KOPT-K1 (cell line): ENCODE results near the gene ACSS1.

ENCODE experiments used
- H3K27ac ChIP-seq: fragments of 200-600 bp; sonication (generic); 2 replicates; pipeline ENCODE4 v1.5.1; 2016; ENCODE audit warnings: antibody characterized with exemption, mild to moderate bottlenecking, low read depth, low read length; ENCODE audit not compliant: poor library complexity, severe bottlenecking
- H3K36me3 ChIP-seq: fragments of 200-600 bp; sonication (generic); 2 replicates; pipeline ENCODE4 v1.5.1; 2017; ENCODE audit warnings: antibody characterized with exemption, mild to moderate bottlenecking, low read length, moderate library complexity; ENCODE audit not compliant: insufficient read depth
- H3K9me3 ChIP-seq: fragments of 200-600 bp; sonication (generic); 2 replicates; pipeline ENCODE4 v1.5.1; 2017; ENCODE audit warnings: antibody characterized with exemption, low read length, mild to moderate bottlenecking; ENCODE audit not compliant: insufficient read depth, poor library complexity, severe bottlenecking

The ACSS1 gene

DNA sequence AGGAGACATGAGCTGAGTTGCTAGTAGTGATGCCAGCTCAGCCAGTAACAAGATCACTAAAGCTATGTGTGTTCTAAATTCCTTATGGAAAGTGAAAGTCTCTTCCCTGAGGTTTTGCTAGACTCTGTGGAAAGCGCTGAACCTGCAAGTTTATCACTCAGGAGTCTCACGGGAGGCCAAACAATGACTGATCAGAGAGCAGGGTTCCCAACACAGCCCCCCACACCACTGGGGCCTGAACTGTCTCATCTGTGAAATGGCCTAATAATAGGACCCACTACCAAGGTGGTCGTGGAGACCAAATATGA is 19.9 kb downstream of the ACSS1 start:
- H3K9me3 ChIP-seq = no peaks in the 10 kb centered on the region
- peaks cover 12% of the 10 kb centered on the region; the same call in 1 of the 2 replicates for H3K36me3 ChIP-seq
- peak overlapping the region; percentile 76 for H3K27ac ChIP-seq

DNA sequence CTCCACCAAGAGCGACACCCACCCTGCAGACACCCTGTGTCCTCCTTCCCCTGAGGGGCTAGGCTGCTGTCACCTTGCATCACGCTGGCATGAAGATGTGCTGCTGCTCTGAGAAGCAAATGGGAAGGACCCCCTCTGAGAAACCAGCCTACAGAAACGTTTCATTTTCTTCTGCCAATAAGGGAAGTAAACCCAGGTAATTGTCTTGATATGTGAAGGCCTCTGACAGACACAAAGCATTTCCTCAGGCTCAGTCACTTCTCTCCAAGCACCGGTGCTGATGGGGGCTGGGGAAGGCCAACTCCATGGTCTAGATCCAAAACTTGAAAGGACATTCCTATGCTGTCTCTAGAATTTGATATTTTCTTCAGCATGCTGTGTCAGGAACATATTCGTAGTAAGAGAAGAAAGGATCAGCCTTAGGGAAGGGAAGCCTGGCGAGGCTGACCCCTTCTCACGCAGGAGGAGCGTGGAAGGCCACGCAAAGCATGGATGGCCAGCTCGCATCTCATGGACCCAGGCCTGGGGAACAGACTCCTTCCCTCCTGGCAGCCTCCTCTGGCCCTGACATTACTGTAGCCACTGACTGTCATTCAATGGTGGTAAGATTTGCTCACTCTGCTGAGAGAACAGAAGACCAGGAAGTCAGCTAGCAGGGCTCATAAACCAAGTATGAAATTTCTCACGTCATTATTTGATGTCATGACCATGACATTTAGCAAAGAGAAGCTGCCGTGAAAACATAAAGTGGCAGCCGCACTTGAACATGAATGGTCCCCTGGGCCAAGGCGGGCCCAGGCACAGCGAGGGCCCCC is 20.4 kb downstream of the ACSS1 start:
- Histone ChIP-seq H3K27ac (peak overlapping the region; percentile 76), H3K36me3 (peaks cover 12% of the 10 kb centered on the region; the same call in 1 of the 2 replicates), H3K9me3 (no peaks in the 10 kb centered on the region)

DNA sequence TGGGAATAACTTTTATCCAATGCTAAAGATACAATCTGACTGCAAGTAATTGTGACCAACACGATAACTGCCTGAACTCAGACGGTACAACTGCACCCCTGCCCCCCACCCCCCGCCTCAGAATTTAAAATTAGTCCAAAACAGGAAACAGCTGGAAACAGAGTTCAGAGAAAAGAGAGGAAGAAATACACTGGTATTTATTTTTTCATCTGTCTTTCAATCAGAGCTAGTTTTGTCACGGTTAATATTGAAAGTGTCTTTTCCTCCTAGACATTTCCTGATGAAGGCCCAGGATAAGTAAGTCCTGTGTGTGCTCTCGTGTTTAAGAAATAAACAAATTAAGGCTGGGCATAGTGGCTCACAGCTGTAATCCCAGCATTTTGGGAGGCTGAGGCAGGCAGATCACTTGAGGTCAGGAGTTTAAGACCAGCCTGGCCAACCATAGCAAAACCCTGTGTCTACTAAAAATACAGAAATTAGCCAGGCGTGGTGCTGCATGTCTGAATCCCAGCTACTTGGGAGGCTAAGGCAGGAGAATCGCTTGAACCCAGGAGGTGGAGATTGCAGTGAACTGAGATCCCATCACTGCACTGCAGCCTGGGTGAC is 21.5 kb downstream of the ACSS1 start:
- peak overlapping the region; percentile 76 for H3K27ac ChIP-seq
- peaks cover 12% of the 10 kb centered on the region; the same call in 1 of the 2 replicates for H3K36me3 ChIP-seq
- no peaks in the 10 kb centered on the region for H3K9me3 ChIP-seq

DNA sequence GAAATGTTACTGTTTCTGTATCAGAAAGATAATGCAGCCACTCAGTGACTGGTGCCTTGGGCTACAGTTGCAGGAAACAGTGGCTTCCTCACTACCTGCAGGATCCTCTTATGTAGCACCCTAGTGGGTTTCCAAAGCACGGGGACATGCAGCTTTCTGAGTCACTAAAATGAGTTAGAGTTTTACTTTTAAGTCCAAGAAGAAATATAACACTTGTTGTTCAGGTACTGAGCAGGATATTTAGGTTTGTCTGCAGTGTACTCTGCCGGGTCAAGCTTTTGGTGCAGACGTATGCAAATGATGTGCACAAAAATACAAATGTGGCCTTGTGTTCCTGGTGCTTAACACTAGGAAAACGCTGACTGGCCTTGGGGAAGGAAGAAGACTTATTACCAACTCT is 22.0 kb downstream of the ACSS1 start:
- peak overlapping the region; percentile 76 for H3K27ac ChIP-seq
- H3K36me3 ChIP-seq = peaks cover 13% of the 10 kb centered on the region; the same call in 1 of the 2 replicates
- no peaks in the 10 kb centered on the region for H3K9me3 ChIP-seq

DNA sequence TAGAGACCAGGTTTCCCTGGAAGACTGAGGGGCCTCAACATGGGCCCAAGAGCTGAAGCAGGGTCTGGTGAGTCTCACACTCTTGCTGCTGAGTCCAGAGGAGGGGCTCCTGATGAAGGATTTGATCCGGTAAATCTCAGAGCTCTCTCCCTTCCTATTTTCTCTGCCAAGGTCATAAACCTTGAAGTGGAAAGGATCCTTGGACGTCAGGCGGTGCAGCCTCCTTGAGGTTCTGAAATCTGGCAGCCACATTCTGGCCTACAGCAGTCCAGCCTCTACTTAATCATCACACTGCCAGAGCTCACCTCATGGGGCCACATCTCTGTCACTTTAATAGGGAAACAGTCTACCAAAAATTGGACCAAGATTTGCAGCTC is 24.0 kb downstream of the ACSS1 start:
- Histone ChIP-seq H3K9me3 (no peaks in the 10 kb centered on the region), H3K36me3 (peaks cover 20% of the 10 kb centered on the region), H3K27ac (peak overlapping the region; percentile 12)

DNA sequence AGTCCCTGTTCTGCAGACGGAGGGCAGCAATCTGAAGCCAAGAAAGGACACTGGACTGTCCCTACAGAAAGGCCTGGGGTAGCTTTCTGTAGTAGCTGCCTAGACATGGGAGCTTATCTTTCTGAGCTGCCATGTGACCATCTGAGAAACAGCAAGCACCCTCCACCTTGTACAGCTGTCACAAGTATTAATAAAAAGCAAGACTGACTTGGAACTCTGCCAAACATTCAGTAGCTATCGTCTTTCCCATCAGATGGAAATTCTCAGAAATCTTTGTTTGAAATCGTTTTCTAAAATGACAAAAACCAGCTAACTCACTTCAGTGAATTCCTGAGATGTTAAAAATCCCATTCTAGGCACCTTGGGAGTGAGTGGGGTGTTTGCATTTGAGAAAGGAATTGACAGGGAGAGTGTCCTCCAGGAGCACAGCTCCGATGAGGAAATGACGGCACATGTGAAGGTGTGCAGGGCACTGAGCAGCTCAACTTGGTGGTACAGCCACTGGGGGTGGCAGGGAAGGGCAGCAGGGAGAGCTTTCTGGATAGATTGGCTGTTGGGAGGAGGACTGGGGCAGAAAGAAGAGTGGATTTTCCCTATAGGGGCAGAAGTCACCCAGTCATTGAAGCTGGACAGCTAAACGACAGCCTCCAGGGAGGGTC is 24.5 kb downstream of the ACSS1 start:
- H3K36me3 ChIP-seq = peaks cover 26% of the 10 kb centered on the region
- H3K27ac ChIP-seq = peak overlapping the region; percentile 12
- no peaks in the 10 kb centered on the region for H3K9me3 ChIP-seq

DNA sequence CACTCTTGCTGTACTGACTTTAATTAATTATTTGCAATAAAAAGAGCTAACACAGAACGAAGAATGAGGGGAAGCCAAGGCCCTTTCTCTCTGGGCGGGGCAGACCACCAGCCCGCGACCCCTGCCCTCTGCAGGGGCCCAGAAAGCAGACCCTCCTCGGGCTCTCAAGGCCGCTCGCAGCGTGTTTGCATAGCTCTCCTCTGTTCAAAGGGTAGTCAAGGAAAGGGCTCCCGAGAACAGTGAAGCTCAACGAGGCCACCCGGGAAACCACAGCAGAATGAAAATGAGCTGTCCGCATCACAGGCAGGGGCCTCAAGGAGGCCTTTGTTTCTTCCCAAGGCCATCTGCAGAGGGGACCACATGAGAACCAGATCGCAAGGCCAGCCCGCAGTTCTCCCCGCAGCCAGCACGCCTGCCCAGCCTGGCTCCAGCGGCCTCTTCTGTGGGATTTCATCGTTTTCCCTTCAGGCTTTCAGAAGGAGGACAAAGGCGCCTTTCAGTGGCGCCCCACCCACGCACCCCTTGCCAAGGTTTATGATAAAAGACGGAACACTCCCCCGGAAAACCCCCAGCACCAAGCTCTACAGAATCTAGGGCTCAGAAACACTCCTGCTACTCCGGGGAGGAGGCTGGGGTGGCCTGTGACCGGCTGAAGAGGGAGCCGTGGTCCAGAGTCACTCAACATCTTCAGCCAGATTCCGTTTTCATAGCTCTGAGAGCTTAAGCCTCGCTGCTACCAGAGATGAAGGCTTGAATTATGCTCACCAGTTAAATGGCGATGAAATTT is 25.3 kb downstream of the ACSS1 start:
- Histone ChIP-seq H3K9me3 (no peaks in the 10 kb centered on the region), H3K36me3 (peaks cover 28% of the 10 kb centered on the region), H3K27ac (peak overlapping the region; percentile 12)

DNA sequence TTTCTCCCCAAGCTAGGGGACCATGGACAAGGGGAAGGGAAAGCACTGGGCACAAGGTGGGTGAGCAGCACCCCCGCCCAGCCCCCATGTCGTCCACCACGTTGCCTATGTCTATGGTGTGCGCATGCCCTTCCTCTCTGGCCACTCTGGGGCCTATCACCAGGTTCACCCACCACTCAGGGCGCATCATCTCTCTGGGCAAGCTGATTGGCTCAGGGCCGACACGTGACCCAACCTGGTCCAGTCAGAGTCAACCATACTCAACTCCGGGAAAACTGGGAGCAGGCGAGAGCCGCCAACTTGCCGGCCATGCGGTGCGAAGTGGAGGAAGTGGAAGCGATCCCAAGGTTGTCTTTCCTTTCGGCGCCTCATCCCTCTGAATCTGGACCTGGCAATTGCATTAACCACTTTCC is 25.9 kb downstream of the ACSS1 start:
- peaks cover 28% of the 10 kb centered on the region for H3K36me3 ChIP-seq
- H3K27ac ChIP-seq = no peak overlapping the region
- H3K9me3 ChIP-seq = no peaks in the 10 kb centered on the region

DNA sequence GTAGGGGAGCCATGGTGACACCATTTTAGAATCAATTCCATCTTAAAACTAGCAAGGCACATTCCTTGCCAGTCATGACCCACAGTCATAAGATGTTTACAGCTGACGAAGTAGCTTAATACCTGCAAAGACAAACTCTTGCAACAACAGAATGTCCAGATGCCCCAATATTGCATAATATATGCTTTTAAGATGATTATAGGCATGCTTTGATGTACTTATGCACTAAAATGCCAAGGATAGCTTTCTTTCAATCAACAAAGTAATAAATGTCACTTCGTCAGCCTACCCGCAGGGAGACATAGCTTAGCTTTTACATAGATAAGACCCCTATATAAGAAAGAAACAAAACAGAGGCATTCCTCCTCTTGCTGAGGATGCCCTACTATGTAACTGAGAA is 26.7 kb downstream of the ACSS1 start:
- Histone ChIP-seq H3K9me3 (no peaks in the 10 kb centered on the region), H3K36me3 (peaks cover 29% of the 10 kb centered on the region), H3K27ac (no peak overlapping the region)

DNA sequence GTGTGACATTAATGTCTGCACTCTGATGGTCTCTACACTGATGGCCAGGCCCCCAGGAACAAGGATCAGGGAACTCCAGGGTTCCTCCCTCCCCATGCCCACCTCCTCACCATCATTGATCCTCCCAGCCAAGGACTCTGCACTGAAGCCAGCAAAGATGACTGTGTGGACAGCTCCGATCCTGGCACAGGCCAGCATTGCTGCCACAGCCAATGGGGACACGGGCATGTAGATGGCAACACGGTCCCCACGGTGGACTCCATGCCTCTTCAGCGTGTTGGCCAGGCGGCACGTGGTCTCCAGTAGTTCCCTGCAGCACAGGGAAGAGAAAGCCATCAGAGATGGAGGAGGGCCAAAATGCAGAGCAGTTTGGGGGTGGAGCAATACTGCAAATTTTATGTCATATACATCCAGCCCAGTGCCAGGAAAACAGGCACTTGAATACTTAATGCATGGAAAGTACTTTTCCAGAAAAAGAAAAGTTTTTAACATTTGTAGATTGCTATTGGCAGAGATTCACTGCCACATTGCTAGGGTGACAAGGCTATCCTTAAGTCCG is 27.2 kb downstream of the ACSS1 start:
- H3K36me3 ChIP-seq = peaks cover 34% of the 10 kb centered on the region
- H3K9me3 ChIP-seq = no peaks in the 10 kb centered on the region
- no peak overlapping the region for H3K27ac ChIP-seq

DNA sequence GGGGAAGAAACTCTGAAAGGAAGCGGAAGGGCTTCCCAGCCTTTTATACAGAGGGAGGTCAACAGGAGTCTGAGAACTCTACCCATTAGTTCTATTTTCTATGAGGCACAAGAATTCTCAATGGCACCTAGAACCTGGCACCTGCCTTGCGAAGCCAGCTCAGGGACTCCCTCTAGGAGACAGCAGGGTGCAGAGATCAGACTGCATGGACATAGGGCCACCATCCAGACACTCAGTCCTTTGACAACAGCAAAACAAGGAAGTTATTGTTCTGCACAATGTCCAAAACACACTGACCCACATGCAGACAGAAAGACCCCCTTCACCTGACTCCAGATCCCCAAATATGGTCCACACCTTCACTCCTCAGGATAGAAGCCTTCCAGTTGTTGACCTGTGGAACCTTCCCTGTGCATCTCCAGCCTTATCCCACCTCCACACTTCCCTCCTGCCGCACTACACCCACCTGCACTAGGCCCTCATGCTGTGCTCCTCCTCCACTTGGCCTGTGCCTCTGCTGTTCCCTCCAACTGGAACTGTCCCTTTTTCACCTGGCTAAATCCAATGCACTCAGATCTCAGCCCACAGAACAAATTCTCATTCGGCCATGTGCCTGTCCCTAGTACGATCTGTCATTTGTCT is 27.8 kb downstream of the ACSS1 start:
- Histone ChIP-seq H3K36me3 (peaks cover 37% of the 10 kb centered on the region), H3K9me3 (no peaks in the 10 kb centered on the region), H3K27ac (no peak overlapping the region)

DNA sequence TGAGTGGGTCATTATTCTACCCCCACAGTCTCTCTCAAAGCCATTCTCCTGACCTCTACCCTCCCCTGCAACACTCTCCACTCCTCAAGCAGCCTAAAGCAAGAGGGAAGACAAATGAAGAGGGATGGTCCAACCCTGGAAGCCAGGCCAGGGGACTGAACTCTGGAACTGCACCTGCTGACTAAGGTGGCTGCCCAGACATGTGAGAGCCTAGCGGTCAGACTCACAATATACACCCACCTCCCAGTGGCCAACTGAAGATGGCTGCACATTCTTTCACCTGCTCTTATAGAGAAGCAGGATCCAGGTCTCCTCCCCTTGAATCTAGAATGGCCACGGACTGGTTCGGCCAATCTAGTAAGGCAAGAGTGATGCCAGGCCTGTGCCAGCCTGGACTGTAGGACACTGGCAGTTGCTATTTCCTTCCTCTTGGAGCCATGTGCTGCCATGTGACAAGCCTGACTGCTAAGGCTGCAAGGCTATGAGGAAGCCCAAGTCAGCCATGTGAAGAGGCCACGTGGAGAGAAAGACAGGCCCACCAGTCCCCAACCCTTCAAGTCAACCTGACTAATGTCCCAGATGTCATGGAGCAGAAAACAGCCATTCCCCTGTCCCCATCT is 31.8 kb downstream of the ACSS1 start:
- Histone ChIP-seq H3K36me3 (peaks cover 69% of the 10 kb centered on the region), H3K27ac (peak overlapping the region; percentile 28), H3K9me3 (no peaks in the 10 kb centered on the region)

DNA sequence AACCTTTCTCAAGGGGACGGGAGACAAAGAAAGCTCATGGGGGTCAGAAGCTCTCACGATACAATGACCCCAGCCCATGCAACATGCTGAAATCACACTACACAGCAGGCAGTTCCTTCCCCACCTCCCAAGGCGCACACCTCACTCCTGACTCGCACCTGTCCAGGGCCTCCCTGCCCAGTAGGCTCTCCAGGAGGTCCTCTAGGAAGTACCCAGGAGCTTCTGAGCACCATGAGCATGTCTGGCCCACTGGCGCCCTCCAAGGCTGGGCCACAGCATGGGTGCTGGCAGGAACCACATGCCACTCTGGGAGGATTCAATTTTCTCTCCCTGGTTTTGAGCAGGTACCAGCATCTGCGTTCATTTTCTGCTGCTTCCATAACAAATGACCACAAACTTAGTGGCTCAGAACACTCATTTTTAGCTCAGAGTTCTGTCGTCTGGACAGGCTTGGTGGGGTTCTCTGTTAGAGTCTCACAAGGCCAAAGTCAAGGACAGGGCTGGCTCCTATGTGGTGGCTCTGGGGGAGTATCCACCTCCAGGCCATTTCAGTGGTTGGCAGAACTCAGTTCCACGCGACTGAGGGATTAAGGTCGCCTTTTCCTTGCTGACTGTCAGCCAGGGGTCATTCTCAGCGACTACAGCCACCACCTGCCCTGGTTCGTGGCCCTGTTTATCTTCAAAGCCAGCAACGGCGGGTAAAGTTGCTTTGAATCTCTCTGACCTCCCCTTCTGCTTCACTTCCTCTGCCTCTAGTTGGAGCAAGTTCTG is 32.7 kb downstream of the ACSS1 start:
- Histone ChIP-seq H3K27ac (peak overlapping the region; percentile 28), H3K36me3 (peaks cover 71% of the 10 kb centered on the region), H3K9me3 (no peaks in the 10 kb centered on the region)
